Measurements from ENCODE around the gene RGMB.

Gene RGMB

DNA sequence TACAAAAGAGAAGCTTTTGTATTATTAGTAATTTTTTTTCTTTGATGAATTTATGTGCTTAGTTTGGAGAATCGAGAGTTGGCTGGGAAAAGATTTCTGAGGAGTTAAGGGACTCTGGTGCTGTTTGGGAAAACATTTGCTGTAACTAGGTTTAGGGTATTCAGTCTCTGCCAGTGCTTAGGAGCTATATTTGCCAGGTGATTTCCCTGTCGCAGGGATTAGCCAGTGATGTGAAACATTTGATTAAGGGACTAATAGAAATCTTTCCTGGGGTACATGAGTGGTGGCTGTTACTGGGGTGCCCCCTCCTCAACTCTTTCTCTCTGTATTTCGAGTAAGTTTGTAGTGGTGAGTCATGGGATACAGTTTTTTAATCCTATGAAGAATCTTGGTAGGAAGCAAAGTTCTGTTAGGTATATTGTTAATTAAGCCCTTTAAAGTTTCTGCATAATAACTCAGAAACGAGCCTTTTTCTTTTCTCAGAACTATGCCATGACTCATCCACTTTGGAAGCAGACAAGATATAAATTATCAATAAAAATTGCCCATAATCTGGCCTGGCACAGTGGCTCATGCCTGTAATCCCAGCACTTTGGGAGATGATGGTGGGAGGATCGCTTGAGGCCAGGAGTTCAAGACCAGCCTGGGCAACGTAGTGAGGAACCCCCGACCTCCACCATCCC is 18.6 kb downstream of the RGMB start:
- Histone ChIP-seq H3K9me3 (ENCODE audit: severe bottlenecking) (no peaks in the 10 kb centered on the region), H3K36me3 (peaks cover 16% of the 10 kb centered on the region), H3K27ac (no peak overlapping the region), H3K4me3 (ENCODE audit: low read depth, low read length) (no peak overlapping the region), H3K27me3 (ENCODE audit: insufficient read depth, low read depth, severe bottlenecking) (no peaks in the 10 kb centered on the region)
- TF ChIP-seq, protein P1, sequence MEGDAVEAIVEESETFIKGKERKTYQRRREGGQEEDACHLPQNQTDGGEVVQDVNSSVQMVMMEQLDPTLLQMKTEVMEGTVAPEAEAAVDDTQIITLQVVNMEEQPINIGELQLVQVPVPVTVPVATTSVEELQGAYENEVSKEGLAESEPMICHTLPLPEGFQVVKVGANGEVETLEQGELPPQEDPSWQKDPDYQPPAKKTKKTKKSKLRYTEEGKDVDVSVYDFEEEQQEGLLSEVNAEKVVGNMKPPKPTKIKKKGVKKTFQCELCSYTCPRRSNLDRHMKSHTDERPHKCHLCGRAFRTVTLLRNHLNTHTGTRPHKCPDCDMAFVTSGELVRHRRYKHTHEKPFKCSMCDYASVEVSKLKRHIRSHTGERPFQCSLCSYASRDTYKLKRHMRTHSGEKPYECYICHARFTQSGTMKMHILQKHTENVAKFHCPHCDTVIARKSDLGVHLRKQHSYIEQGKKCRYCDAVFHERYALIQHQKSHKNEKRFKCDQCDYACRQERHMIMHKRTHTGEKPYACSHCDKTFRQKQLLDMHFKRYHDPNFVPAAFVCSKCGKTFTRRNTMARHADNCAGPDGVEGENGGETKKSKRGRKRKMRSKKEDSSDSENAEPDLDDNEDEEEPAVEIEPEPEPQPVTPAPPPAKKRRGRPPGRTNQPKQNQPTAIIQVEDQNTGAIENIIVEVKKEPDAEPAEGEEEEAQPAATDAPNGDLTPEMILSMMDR (IDR thresholded peaks at IDR 0.05; ENCODE audit: low read depth, low read length): no peak
- DNase-seq: no peak

DNA sequence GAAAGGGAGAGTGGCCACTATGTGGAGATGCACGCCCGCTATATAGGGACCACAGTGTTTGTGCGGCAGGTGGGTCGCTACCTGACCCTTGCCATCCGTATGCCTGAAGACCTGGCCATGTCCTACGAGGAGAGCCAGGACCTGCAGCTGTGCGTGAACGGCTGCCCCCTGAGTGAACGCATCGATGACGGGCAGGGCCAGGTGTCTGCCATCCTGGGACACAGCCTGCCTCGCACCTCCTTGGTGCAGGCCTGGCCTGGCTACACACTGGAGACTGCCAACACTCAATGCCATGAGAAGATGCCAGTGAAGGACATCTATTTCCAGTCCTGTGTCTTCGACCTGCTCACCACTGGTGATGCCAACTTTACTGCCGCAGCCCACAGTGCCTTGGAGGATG is 19.8 kb downstream of the RGMB start:
- Histone ChIP-seq H3K36me3 (peaks cover 6% of the 10 kb centered on the region), H3K4me3 (ENCODE audit: low read depth, low read length) (no peak overlapping the region), H3K9me3 (ENCODE audit: severe bottlenecking) (no peaks in the 10 kb centered on the region), H3K27ac (no peak overlapping the region), H3K27me3 (ENCODE audit: insufficient read depth, low read depth, severe bottlenecking) (no peaks in the 10 kb centered on the region)
- TF ChIP-seq, protein P1 (IDR thresholded peaks at IDR 0.05; ENCODE audit: low read depth, low read length): no peak
- no peak for DNase-seq

DNA sequence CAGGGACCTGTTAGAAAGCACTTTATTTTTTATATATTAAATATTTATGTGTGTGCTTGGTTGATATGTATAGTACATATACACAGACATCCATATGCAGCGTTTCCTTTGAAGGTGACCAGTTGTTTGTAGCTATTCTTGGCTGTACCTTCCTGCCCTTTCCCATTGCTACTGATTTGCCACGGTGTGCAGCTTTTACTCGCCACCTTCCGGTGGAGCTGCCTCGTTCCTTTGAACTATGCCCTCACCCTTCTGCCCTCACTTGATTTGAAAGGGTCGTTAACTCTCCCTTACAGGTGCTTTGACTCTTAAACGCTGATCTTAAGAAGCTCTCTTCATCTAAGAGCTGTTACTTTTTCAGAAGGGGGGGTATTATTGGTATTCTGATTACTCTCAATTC is 20.5 kb downstream of the RGMB start:
- no peak overlapping the region for H3K4me3 ChIP-seq (ENCODE audit: low read depth, low read length)
- no peak for DNase-seq
- no peaks in the 10 kb centered on the region for H3K9me3 ChIP-seq (ENCODE audit: severe bottlenecking)
- H3K27ac ChIP-seq: no peak overlapping the region
- TF ChIP-seq, protein P1 (IDR thresholded peaks at IDR 0.05; ENCODE audit: low read depth, low read length): no peak
- H3K27me3 ChIP-seq (ENCODE audit: insufficient read depth, low read depth, severe bottlenecking): no peaks in the 10 kb centered on the region
- peaks cover 6% of the 10 kb centered on the region for H3K36me3 ChIP-seq

DNA sequence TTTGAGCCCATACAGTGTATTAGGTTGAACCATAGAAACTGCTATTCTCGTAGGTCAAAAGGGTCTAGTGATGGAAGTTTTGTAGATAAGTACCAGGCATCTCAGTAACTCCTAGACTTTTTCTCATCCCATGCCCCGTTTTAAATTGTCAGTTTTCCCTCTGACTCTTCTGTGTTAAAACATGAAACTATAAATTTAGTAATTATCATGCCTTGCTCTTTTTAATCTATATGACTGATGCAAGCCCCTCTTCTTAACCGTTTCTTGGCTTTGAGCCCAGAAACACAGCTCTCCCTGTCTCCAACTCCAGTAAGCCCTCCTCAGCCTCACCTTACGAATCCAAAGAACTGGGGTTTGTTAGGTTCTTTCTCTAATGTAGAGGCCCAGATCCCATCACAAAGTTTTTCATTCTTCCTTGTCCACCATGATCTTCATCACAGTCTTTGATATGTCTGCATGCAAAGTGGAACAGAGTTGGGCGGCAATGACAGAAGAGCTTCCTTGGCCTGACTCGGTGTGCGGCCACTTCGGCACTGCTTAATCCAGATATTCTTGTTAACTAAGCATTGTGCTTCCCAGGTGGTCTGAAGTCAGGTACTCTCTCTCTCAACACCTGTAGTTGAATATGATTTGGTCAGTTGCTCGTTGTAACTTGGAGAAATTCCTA is 21.1 kb downstream of the RGMB start:
- H3K4me3 ChIP-seq (ENCODE audit: low read depth, low read length): no peak overlapping the region
- TF ChIP-seq, protein P1 (IDR thresholded peaks at IDR 0.05; ENCODE audit: low read depth, low read length): no peak
- no peak for DNase-seq
- H3K36me3 ChIP-seq: peaks cover 6% of the 10 kb centered on the region
- no peaks in the 10 kb centered on the region for H3K9me3 ChIP-seq (ENCODE audit: severe bottlenecking)
- H3K27me3 ChIP-seq (ENCODE audit: insufficient read depth, low read depth, severe bottlenecking): no peaks in the 10 kb centered on the region
- H3K27ac ChIP-seq: no peak overlapping the region

DNA sequence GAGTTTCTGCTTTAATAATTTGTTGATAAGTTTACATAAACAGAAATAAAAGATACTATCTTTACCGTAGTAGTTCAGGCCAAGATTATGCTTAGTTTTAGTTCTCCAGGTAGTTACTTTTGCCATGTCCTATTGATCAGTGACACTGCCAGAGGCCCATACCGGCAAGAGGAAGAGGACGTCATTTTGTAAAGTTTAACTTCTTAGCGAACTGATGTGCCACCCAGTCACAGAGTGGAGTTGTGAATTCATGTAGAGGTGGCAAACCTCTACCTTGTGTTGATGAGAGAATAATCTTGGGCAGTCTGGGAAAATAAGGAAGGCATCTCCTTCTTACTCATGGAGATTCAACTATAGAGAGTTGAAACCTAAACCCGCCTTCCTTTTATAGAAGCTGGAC is 21.8 kb downstream of the RGMB start:
- Histone ChIP-seq H3K27me3 (ENCODE audit: insufficient read depth, low read depth, severe bottlenecking) (no peaks in the 10 kb centered on the region), H3K36me3 (peaks cover 6% of the 10 kb centered on the region), H3K9me3 (ENCODE audit: severe bottlenecking) (no peaks in the 10 kb centered on the region), H3K4me3 (ENCODE audit: low read depth, low read length) (no peak overlapping the region), H3K27ac (no peak overlapping the region)
- DNase-seq: no peak
- TF ChIP-seq, protein P1 (IDR thresholded peaks at IDR 0.05; ENCODE audit: low read depth, low read length): no peak
